Calu3 (cell line): ENCODE measurements around the gene LRIT3. TPM values are rescaled to one million over a fixed set of nuclear protein-coding genes. Genes with fewer than 3 reads are reported as not detected.

Experiments used
- BruUV-seq: library from RNA; stranded (reverse); fragments of 400-500 nt; replicated peaks from 2 replicates; lab custom pipeline; 2021; lab: Mats Ljungman, UMichigan
- CTCF ChIA-PET: fragments of 300-600 bp; sonication (Branson Sonifier 250); formaldehyde crosslinking; loops from one replicate; lab custom pipeline; 2022; ENCODE audit warnings: antibody characterized with exemption; lab: Charles Lee
- DNase-seq: peaks from one replicate; pipeline ENCODE4 v3.0.0; 2022
- H3K27ac Mint-ChIP-seq: one replicate; pipeline ENCODE4 v1.8.0; 2022; ENCODE audit warnings: mixed read lengths; ENCODE audit not compliant: unreplicated experiment
- H3K27me3 Mint-ChIP-seq: one replicate; pipeline ENCODE4 v1.8.0; 2022; ENCODE audit warnings: mixed read lengths; ENCODE audit not compliant: unreplicated experiment
- H3K36me3 Mint-ChIP-seq: one replicate; pipeline ENCODE4 v1.8.0; 2022; ENCODE audit warnings: mild to moderate bottlenecking, moderate library complexity, mixed read lengths; ENCODE audit not compliant: insufficient read depth, unreplicated experiment
- H3K4me1 Mint-ChIP-seq: one replicate; pipeline ENCODE4 v1.8.0; 2022; ENCODE audit warnings: mild to moderate bottlenecking, low read depth, mixed read lengths; ENCODE audit not compliant: unreplicated experiment
- H3K4me3 Mint-ChIP-seq: one replicate; pipeline ENCODE4 v1.8.0; 2022; ENCODE audit warnings: mild to moderate bottlenecking, low read depth, moderate library complexity, mixed read lengths; ENCODE audit not compliant: unreplicated experiment
- H3K9me3 Mint-ChIP-seq: one replicate; pipeline ENCODE4 v1.8.0; 2022; ENCODE audit warnings: low read depth, mixed read lengths; ENCODE audit not compliant: unreplicated experiment
- CTCF ChIP-seq: fragments of 200-600 bp; IDR thresholded peaks from one replicate; pipeline ENCODE4 v1.8.0; 2022; ENCODE audit warnings: antibody characterized with exemption; ENCODE audit not compliant: unreplicated experiment
- intact Hi-C: fragments of 100-400 bp; cut with micrococcal nuclease; formaldehyde crosslinking; loops from one replicate; pipeline ENCODE4 v1.10.0; 2022; ENCODE audit not compliant: unreplicated experiment
- total RNA-seq: library from RNA; stranded (reverse); gene quantifications from 2 replicates; pipeline ENCODE4 v1.2.3, GENCODE V29; 2022

The LRIT3 gene
- total RNA-seq, 1 experiment from 2014 or later: 0.09 TPM

GRCh38 chr4:109902559-109903251, 54.8 kb downstream of the LRIT3 start:
- H3K4me3 Mint-ChIP-seq: no peak overlapping the region
- H3K27me3 Mint-ChIP-seq: no peaks in the 10 kb centered on the region
- no TSS peak for BruUV-seq
- CTCF ChIA-PET: no interaction called here
- no peaks in the 10 kb centered on the region for H3K36me3 Mint-ChIP-seq
- intact Hi-C loops: no loop called here
- H3K27ac Mint-ChIP-seq: no peak overlapping the region
- no peak for TF ChIP-seq CTCF
- DNase-seq: no peak
- no peaks in the 10 kb centered on the region for H3K4me1 Mint-ChIP-seq
- peaks cover 2% of the 10 kb centered on the region for H3K9me3 Mint-ChIP-seq

GRCh38 chr4:109908731-109909130, 60.8 kb downstream of the LRIT3 start:
- BruUV-seq: no TSS peak
- Mint-ChIP-seq H3K4me1 (peaks cover 18% of the 10 kb centered on the region), H3K9me3 (no peaks in the 10 kb centered on the region), H3K36me3 (no peaks in the 10 kb centered on the region), H3K4me3 (no peak overlapping the region), H3K27me3 (no peaks in the 10 kb centered on the region), H3K27ac (no peak overlapping the region)
- DNase-seq: no peak
- CTCF ChIA-PET: no interaction called here
- intact Hi-C loops: no loop called here
- no peak for TF ChIP-seq CTCF

GRCh38 chr4:109910256-109910655, 62.3 kb downstream of the LRIT3 start:
- no peak overlapping the region for H3K4me3 Mint-ChIP-seq
- CTCF ChIA-PET: no interaction called here
- no peak for TF ChIP-seq CTCF
- no peaks in the 10 kb centered on the region for H3K36me3 Mint-ChIP-seq
- H3K27me3 Mint-ChIP-seq: no peaks in the 10 kb centered on the region
- no peak for DNase-seq
- BruUV-seq: no TSS peak
- H3K27ac Mint-ChIP-seq: no peak overlapping the region
- intact Hi-C loops: no loop called here
- no peaks in the 10 kb centered on the region for H3K9me3 Mint-ChIP-seq
- H3K4me1 Mint-ChIP-seq: peaks cover 18% of the 10 kb centered on the region

GRCh38 chr4:109912706-109913595, 65.0 kb downstream of the LRIT3 start, which contains the start of gene EGF:
EGF (plus strand) TSS chr4:109912883; CDS start chr4:109913336, 453 bp downstream.
- no peak within 1 kb of the TSS for H3K27ac Mint-ChIP-seq
- H3K4me3 Mint-ChIP-seq: no peak within 1 kb of the TSS
- no peak for DNase-seq

More at GRCh38 chr4:109912706-109913595, 65.0 kb downstream of the LRIT3 start, which contains the start of gene EGF:
- CTCF ChIA-PET: no interaction called here
- Mint-ChIP-seq H3K4me1 (peaks cover 18% of the 10 kb centered on the region), H3K27me3 (no peaks in the 10 kb centered on the region), H3K9me3 (no peaks in the 10 kb centered on the region), H3K36me3 (no peaks in the 10 kb centered on the region)
- intact Hi-C loops: no loop called here
- BruUV-seq: no TSS peak
- no peak for TF ChIP-seq CTCF
